Prostate gland (tissue), 2 donors: ENCODE results near the gene ZBTB7C. TPM values are rescaled to one million over a fixed set of nuclear protein-coding genes. Genes with fewer than 3 reads are reported as not detected.

Source experiments
- DNase-seq: peaks from one replicate; pipeline ENCODE4 v3.0.0-alpha.2; 2019; ENCODE audit warnings: low spot score
- H3K27ac ChIP-seq, 2 donors: fragments of 200-600 bp; sonication (generic); 2 replicates each; pipeline ENCODE4 v1.5.1; 2017 to 2019
- H3K27me3 ChIP-seq: fragments of 200-600 bp; sonication (generic); replicated peaks from 2 replicates; pipeline ENCODE4 v1.5.1; 2019; ENCODE audit not compliant: insufficient read depth
- H3K36me3 ChIP-seq, 2 donors: fragments of 200-600 bp; sonication (generic); 1 replicate in 1 of 2; 2 replicates in 1 of 2; pipeline versions ENCODE4 v1.5.1 to v1.8.1; 2017 to 2019
- H3K4me1 ChIP-seq: fragments of 200-600 bp; sonication (generic); replicated peaks from 2 replicates; pipeline ENCODE4 v1.5.1; 2019
- H3K4me3 ChIP-seq, 2 donors: fragments of 200-600 bp; sonication (generic); 2 replicates each; pipeline ENCODE4 v1.5.1; 2017 to 2019
- H3K9me3 ChIP-seq: fragments of 200-600 bp; sonication (generic); 2 replicates; pipeline ENCODE4 v1.5.1; 2017
- POLR2A ChIP-seq: fragments of 450-650 bp; IDR thresholded peaks from one replicate; pipeline ENCODE4 v1.6.1; 2016; ENCODE audit warnings: antibody characterized with exemption, mild to moderate bottlenecking
- POLR2AphosphoS5 ChIP-seq: sonication (generic); formaldehyde crosslinking; IDR thresholded peaks from one replicate; pipeline ENCODE4 v1.6.1; 2017; ENCODE audit warnings: antibody characterized with exemption
- WGBS: methylation state at CpG from one replicate; pipeline ENCODE4 v1.1.5; 2018; 5-methylcytosine and 5-hydroxymethylcytosine counted together
- intact Hi-C: fragments of 100-400 bp; cut with DNase I; formaldehyde crosslinking; loops from one replicate; pipeline ENCODE4 v1.14.2; 2022
- total RNA-seq, 2 donors: library from RNA; depleted of rRNA; stranded (reverse); fragments of >200 nt; gene quantifications; one replicate each; pipeline ENCODE4 v1.1.0, GENCODE V29; 2016
- TF ChIP-seq, protein P1 (sequence below), 4 experiments: fragments of 200-600 bp in 2 of 4; fragments of 450-650 bp in 2 of 4; sonication (generic) in 2 of 4; IDR thresholded peaks; 1 replicate in 3 of 4; 2 replicates in 1 of 4; pipeline ENCODE4 v1.5.1; 2016 to 2019; ENCODE audit warnings: antibody characterized with exemption in 4 of 4, mild to moderate bottlenecking in 2 of 4, moderate library complexity in 2 of 4

The ZBTB7C gene
- total RNA-seq, 2 donors from 2014 or later = 14.7 to 48.9 TPM

DNA sequence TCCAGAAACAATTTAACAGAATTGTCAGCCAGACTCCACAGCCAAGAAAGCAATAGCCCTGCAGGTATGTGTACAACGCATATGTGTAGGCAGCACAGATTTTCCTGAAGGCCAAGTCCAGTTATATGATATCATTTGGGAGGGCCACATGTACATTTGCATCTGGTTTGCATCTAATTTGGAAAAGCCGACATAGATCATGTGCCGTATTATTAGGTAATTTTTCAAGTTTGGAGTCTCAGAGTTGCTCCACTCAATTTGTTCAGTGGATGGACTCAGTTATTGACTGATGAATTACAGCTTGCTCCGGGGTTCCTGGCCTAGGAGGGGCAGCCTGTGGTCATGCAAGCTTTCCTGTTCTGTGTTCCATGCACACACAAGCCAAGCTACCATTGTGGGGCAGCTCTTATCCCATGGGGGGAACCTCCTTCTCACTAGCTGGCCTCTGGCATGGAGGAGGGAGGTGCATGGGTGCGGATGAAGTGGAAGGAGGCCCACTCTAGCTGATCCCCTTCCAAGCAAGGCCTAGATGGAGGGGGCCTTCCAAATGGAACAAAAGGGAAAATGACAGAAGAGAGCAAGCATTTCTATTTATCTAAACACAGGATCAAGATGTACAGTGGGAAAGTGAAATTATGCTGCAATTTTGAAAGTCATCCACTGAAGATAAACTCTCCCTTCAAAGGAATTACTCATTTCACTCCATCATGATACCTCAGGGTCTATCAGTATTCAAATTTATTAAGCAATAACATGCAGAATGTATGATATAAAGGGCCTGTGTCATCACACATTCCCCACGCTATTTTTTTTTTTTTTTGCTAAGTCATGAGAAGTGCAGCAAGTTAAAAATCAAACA, 276.2 kb downstream of the ZBTB7C start:
- Histone ChIP-seq H3K4me1 (peaks cover 5% of the 10 kb centered on the region), H3K36me3 (no peaks in the 10 kb centered on the region), H3K27me3 (no peaks in the 10 kb centered on the region), H3K27ac (peak overlapping the region; percentile 1 to 47), H3K4me3 (no peak overlapping the region), H3K9me3 (no peaks in the 10 kb centered on the region)
- no peak for DNase-seq
- 41% methylated on average over 6 of the region's 6 CpGs for WGBS
- TF ChIP-seq, protein P1, sequence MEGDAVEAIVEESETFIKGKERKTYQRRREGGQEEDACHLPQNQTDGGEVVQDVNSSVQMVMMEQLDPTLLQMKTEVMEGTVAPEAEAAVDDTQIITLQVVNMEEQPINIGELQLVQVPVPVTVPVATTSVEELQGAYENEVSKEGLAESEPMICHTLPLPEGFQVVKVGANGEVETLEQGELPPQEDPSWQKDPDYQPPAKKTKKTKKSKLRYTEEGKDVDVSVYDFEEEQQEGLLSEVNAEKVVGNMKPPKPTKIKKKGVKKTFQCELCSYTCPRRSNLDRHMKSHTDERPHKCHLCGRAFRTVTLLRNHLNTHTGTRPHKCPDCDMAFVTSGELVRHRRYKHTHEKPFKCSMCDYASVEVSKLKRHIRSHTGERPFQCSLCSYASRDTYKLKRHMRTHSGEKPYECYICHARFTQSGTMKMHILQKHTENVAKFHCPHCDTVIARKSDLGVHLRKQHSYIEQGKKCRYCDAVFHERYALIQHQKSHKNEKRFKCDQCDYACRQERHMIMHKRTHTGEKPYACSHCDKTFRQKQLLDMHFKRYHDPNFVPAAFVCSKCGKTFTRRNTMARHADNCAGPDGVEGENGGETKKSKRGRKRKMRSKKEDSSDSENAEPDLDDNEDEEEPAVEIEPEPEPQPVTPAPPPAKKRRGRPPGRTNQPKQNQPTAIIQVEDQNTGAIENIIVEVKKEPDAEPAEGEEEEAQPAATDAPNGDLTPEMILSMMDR (IDR thresholded peaks at IDR 0.05) = no peak
- TF ChIP-seq POLR2AphosphoS5 (no peak), POLR2A (no peak)
- intact Hi-C loops = no loop called here

DNA sequence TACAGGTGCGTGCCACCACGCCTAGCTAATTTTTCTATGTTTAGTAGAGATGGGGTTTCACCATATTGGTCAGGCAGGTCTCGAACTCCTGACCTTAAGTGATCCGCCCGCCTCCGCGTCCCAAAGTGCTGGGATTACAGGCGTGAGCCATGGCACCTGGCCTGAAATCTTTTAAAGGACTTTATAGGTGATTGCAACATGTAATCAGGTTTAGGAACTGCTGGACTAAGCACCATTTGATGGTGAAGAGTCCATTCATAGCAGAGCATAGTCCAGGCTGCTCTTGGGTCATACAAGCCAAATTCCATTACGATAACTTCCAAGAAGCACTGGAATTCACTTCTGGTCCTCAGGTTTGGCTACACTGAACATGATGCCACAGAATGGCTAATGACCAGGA, 278.1 kb downstream of the ZBTB7C start:
- WGBS = 99% methylated on average over 9 of the region's 9 CpGs
- no peak overlapping the region for H3K4me3 ChIP-seq
- TF ChIP-seq POLR2A (no peak), POLR2AphosphoS5 (no peak)
- TF ChIP-seq, protein P1 (IDR thresholded peaks at IDR 0.05) = no peak
- intact Hi-C loops = no loop called here
- no peak for DNase-seq
- H3K27me3 ChIP-seq = no peaks in the 10 kb centered on the region
- no peaks in the 10 kb centered on the region for H3K9me3 ChIP-seq
- H3K36me3 ChIP-seq = no peaks in the 10 kb centered on the region
- peaks cover 5% of the 10 kb centered on the region for H3K4me1 ChIP-seq
- H3K27ac ChIP-seq = no peak overlapping the region

DNA sequence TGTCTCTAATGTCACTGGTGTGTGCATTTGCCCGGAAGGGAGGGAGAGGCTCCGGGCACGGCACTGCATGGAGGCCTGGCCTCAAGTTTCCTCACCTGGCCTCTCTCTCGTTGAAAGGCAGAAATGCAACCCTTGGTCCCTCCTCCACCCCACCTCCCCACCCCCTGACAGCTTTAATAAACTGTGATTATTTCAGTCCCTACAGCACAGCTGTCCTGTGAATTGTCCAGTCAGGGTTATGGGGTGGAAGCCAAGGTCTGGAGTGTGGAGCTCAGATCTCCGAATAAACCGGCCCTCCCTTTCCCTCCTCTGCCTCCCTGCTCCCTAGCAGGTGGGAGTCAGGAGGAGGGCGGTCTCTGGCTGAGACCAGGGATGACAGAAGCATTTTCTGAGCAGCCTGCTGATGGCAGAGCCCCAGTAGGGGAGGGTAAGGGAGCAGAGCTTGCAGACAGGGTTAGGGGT, 279.5 kb downstream of the ZBTB7C start:
- H3K4me1 ChIP-seq = peaks cover 5% of the 10 kb centered on the region
- no peaks in the 10 kb centered on the region for H3K27me3 ChIP-seq
- H3K27ac ChIP-seq = no peak overlapping the region
- H3K36me3 ChIP-seq = no peaks in the 10 kb centered on the region
- no peak overlapping the region for H3K4me3 ChIP-seq
- intact Hi-C loops = no loop called here
- 56% methylated on average over 7 of the region's 7 CpGs for WGBS
- TF ChIP-seq, protein P1 (IDR thresholded peaks at IDR 0.05) = no peak
- TF ChIP-seq POLR2A (no peak), POLR2AphosphoS5 (no peak)
- DNase-seq = no peak
- no peaks in the 10 kb centered on the region for H3K9me3 ChIP-seq

DNA sequence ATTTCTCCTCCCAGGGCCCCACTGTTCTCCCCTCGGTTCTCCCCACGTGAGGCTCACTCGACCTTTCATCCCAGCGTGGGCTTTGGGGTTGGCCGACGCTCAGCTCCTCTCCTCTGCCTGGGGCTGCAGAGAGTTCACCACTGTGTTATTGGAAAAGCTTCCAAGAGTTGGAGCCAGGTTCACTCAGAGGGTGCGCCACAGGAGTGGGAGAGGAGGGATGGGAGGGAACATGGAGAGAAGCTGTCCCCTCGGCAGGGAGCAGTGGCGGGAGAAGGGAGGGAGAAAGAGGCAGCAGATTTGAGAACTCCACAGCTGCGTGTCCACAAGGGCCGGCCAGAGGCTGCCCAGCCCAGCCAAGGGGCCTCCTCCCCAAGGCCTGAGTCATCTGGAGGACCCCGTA, 281.6 kb downstream of the ZBTB7C start:
- no peak overlapping the region for H3K4me3 ChIP-seq
- no peak for TF ChIP-seq POLR2A
- H3K27ac ChIP-seq = no peak overlapping the region
- peaks cover 3% of the 10 kb centered on the region for H3K4me1 ChIP-seq
- H3K36me3 ChIP-seq = no peaks in the 10 kb centered on the region
- H3K9me3 ChIP-seq = no peaks in the 10 kb centered on the region
- H3K27me3 ChIP-seq = no peaks in the 10 kb centered on the region
- intact Hi-C loops = no loop called here
- DNase-seq = no peak
- 79% methylated on average over 12 of the region's 12 CpGs for WGBS

DNA sequence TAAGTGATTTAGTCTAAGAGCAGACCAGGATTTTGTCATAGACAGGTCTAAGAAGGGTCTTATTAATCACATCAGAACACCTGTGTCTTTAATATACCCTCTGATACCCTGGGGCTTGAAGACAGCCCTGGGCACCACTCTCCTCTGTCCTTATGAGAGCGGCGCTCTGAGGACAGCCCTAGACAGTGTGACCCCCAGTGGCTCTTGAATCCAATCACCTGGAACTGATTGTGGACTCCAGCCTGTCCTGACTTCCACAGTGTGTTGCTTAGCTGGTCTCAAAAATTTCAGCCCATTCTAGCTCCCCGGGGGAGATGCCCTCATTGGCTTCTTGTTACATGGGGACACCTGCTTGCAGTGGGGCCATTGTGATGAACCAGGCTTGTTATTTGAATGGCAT, 282.9 kb downstream of the ZBTB7C start:
- H3K4me1 ChIP-seq = peaks cover 3% of the 10 kb centered on the region
- TF ChIP-seq, protein P1 (IDR thresholded peaks at IDR 0.05) = no peak
- no peak for TF ChIP-seq POLR2AphosphoS5
- TF ChIP-seq POLR2A = no peak

More for the DNA sequence above, 282.9 kb downstream of the ZBTB7C start:
- 83% methylated on average over 3 of the region's 3 CpGs for WGBS
- Histone ChIP-seq H3K27me3 (no peaks in the 10 kb centered on the region), H3K27ac (no peak overlapping the region), H3K36me3 (no peaks in the 10 kb centered on the region), H3K9me3 (no peaks in the 10 kb centered on the region), H3K4me3 (no peak overlapping the region)
- DNase-seq = no peak
- intact Hi-C loops = no loop called here
